Suppressor macrophage treated with lipopolysaccharide for 4 hours (primary cell): Measurements from ENCODE around the gene MAP3K5.

Source experiments
- DNase-seq: peaks from one replicate; pipeline ENCODE4 v3.0.0-alpha.2; 2020

MAP3K5 gene

GRCh38 chr6:136641873-136642465 lies 150.3 kb downstream of the MAP3K5 start:
- DNase-seq, result no peak

DNA sequence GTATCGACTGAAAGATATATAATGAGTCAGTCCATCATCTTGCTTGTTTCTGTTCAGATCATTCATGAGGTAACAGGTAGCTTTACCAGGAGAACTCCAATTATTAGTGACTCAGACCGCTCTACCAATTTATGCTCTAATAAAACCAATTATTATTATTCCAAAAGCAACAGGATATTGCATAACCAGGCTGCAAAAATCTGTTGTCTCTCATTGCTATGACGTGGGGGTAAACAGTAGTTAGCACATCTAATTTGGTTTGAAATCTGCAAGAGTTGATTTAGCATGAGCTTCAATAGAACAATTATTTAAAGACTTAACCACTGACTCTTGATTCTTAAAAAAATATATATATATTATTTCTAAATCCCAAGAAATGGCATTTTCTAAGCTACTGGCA lies 151.1 kb downstream of the MAP3K5 start:
- no peak for DNase-seq

- peak; percentile 52 for DNase-seq
Measured at GRCh38 chr6:136640132-136640915, 152.0 kb downstream of the MAP3K5 start.

DNA sequence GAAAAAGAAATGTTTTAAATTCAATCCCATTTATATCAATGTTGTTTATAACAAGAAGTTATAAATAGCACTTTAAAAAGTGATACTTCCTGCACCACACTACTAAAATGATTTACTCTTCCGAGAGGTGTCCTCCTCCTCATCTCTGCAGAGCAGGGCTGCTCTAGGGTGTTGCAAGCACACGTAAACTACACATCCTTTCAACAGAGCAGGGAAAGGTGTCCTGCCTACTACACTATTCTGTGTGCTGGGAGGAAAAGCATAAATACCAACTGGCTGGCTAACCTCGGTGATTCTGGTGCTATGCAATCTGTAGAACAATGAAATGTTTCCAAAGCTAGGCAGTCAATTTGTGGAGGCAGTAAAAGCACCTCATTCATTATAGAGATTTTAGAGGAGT lies 152.6 kb downstream of the MAP3K5 start:
- DNase-seq, result no peak

- DNase-seq, result no peak
Measured at GRCh38 chr6:136635615-136636014, 156.7 kb downstream of the MAP3K5 start.

- DNase-seq, result no peak
Measured at GRCh38 chr6:136633355-136633754, 158.9 kb downstream of the MAP3K5 start.

GRCh38 chr6:136628996-136629395 lies 163.3 kb downstream of the MAP3K5 start:
- DNase-seq, result no peak

- DNase-seq, result no peak
Measured at GRCh38 chr6:136627191-136627590, 165.1 kb downstream of the MAP3K5 start.

- DNase-seq, result no peak
Measured at GRCh38 chr6:136625293-136625692, 167.0 kb downstream of the MAP3K5 start.

DNA sequence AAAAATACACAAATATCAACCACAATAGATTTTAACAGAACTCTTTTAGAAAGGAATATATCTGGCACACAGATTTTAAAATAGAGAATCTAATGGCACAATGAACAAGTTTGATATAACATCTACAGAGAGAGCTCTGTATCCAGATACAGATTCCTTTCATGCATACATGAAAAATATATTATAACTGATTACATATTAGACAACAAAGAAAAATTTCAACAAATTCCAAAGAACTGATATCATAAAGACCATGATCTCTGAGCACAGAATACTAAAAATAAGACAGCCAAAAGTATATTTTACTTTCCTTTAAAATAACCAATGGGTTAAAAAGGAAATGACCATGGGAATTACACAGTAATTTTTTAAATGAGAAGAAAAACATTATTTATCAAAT lies 167.9 kb downstream of the MAP3K5 start:
- no peak for DNase-seq

GRCh38 chr6:136618086-136618485 lies 174.2 kb downstream of the MAP3K5 start:
- no peak for DNase-seq

DNA sequence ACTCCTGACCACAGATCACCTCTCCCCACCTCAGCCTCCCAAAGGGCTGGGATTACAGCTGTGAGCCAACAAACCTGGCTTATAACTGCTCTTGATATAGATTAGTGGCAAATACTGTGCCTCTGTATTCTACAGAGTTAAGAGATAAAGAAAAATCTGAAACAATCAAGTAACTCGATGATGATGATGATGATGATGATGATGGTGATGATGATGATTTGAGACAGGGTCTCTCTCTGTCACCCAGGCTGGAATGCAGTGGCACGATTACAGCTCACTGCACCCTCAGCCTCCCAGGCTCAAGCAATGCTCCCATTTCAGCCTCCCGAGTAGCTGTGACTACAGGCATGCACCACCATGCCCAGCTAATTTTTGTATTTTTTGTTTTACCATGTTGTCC lies 175.8 kb downstream of the MAP3K5 start:
- DNase-seq, result no peak

DNA sequence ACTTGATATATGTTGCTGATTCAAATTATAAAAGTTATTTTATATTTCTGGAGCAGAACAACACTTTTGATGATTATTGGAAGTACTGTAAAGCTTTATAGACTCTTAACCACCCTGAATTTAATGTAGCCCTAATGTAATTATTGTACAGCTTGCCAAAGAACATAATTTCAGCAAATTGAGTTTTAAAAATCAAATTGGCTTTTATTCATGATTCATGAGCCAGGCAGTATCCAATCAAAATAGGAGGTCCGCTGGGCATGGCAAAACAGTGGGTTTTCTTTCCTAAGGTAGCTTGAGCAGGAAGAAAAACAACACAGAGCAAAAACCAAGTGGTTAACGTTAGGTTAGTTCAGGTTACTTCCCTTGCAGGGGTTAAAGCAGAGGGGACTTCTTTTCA lies 177.3 kb downstream of the MAP3K5 start:
- no peak for DNase-seq

DNA sequence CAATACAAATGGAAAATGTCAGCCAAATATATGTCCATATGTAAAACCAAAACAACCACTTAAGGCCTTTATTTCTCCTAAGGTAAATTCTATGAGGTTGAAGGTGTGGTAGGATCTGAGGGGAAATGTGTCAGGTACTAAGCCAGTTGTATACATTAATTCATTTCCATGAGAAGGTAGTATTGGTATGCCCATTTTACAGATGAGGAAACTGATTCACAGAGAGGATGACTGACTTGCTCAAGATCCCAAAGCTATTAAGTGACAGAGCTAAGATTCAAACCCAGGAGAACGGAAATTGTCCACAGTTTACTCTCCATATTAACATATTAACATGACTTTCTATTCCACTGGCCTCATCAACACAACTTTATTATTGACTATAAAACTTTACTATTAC lies 177.9 kb downstream of the MAP3K5 start:
- no peak for DNase-seq

DNA sequence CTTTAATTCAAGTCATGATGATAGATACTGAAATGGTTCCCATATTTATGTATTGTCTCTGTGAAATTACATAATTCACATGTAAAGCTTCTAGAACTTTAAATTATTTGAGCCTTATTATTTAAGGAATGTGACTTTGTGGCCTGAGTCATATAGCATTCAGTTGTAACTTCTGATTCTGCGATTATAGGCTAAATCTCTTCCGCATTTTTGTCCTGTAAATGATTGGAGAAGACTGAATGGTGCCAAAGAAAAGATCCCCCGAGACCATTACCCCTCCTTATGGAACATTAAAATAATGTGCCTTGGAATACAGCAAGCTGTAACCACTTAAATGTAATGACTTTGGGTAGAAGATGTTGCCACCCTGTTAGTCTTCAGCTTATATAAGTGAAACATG lies 178.8 kb downstream of the MAP3K5 start:
- DNase-seq, result no peak

DNA sequence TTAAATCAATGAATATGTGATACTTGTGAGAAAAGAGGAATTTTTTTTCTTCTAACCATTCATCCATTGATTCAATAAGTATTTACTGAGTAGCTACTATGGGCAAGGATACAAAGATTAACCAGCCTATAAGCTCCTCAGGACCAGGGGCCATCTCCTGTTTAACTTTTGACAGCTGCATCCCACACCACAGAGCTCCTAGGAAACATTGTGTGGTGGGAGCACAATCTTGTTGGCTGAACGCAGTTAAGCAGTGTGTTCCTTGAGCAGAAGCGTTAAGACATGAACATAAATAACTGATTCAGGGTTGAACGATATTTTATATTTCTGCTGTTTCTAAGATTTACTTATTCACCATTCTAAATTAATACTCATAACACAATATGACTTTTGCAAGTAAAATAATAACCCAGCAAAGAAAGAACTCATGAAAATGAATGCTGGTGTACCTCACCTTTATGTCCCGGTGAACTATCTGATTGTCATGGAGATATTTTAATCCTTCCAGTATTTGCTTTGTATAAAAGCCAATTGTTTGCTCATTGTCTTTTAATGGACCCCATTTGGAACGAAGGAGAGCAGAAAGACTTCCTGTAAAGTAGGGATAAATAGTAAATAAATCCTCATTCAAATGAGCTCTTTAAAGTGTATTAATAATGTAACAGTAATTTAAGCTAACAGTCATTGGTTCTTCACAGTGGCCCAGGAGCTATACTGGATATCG lies 179.4 kb downstream of the MAP3K5 start:
- DNase-seq, result no peak

- peak; percentile 54 for DNase-seq
Measured at GRCh38 chr6:136611746-136612145, 180.5 kb downstream of the MAP3K5 start.

DNA sequence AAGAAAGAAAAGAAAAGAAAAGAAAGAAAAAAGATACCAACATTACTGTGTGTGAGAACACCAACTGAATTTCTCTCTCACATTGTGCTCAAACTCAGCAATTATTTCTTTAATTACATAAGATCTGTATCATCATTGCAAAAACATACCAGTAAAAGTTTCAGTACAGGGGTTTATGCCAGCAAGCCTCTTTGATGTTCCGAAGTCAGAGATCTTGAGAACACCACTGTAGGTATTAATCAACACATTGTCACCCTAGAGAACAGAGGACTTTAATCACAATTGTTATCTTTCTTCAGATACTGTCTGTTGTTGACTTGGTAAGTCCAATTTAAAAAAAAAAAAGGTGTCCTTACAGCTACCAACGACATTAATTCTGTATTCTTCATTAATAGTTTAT lies 181.1 kb downstream of the MAP3K5 start:
- DNase-seq, result no peak

- peak; percentile 92 for DNase-seq
Measured at GRCh38 chr6:136609873-136610706, 182.2 kb downstream of the MAP3K5 start.

DNA sequence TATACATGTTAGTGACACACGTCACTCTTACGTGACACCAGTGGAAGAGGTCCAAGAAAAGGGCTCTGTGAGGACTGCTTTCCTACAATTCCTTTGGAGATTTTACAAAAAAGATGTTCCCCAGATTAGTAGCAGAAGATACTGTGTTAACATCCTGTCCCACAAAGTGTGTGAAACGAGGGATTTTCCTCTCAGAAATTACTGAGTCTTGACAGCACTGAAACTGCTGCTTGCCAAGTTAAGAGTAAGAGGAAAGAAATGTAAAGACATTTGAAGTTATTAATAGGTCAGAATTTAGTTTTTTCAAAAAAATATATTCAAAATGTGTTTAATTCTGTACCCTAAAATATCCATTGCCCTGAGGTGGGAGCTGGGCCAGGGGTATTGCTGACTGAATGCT lies 183.3 kb downstream of the MAP3K5 start:
- no peak for DNase-seq

- DNase-seq, result peak; percentile 51
Measured at GRCh38 chr6:136607932-136608772, 184.1 kb downstream of the MAP3K5 start.
